Fibroblast of lung (primary cell): ENCODE results near the gene MYG1. TPM values are rescaled to one million over a fixed set of nuclear protein-coding genes. Genes with fewer than 3 reads are reported as not detected.
"Not testable (repeated sequence)": the region's sequence is repeated elsewhere in the genome, so short reads cannot be mapped to it uniquely, and the experiment has no call there.

Experiments
- DNase-seq, 2 donors: peaks; one replicate each; pipeline versions ENCODE4 v3.0.0 to v3.0.0-alpha.2; 2010; ENCODE audit warnings: low read depth in 2 of 2
- H2AFZ ChIP-seq: 2 replicates; pipeline ENCODE4 v1.5.1; 2012; ENCODE audit warnings: low read length, control low read depth, inconsistent platforms
- H3K27ac ChIP-seq: 2 replicates; pipeline ENCODE4 v1.5.1; 2011; ENCODE audit warnings: low read length, control low read depth; ENCODE audit not compliant: insufficient read depth
- H3K27me3 ChIP-seq: 2 replicates; pipeline ENCODE4 v1.5.1; 2011; ENCODE audit warnings: mild to moderate bottlenecking, low read length; ENCODE audit not compliant: control insufficient read depth, insufficient read depth
- H3K36me3 ChIP-seq: 2 replicates; pipeline ENCODE4 v1.5.1; 2011; ENCODE audit warnings: low read length; ENCODE audit not compliant: control insufficient read depth, insufficient read depth
- H3K4me1 ChIP-seq: 2 replicates; pipeline ENCODE4 v1.5.1; 2011; ENCODE audit warnings: low read length; ENCODE audit not compliant: control insufficient read depth, insufficient read depth; ENCODE audit errors: extremely low read depth
- H3K4me2 ChIP-seq: 2 replicates; pipeline ENCODE4 v1.5.1; 2011; ENCODE audit warnings: low read length, control low read depth; ENCODE audit not compliant: insufficient read depth; ENCODE audit errors: extremely low read depth
- H3K4me3 ChIP-seq, 4 experiments: fragments of 200-600 bp in 1 of 4; sonication (generic) in 1 of 4; replicated peaks in 1 of 4; 2 replicates each; pipeline ENCODE4 v1.5.1; 2011 to 2016; ENCODE audit warnings: low read length in 4 of 4, low read depth in 3 of 4, mild to moderate bottlenecking in 3 of 4, control low read depth in 2 of 4, inconsistent platforms in 1 of 4, mixed read lengths in 1 of 4; ENCODE audit not compliant: insufficient read depth in 1 of 4; ENCODE audit errors: control extremely low read depth in 1 of 4
- H3K79me2 ChIP-seq: 2 replicates; pipeline ENCODE4 v1.5.1; 2012; ENCODE audit warnings: mild to moderate bottlenecking, low read length, inconsistent platforms; ENCODE audit not compliant: control insufficient read depth, insufficient read depth
- H3K9ac ChIP-seq: 2 replicates; pipeline ENCODE4 v1.5.1; 2011; ENCODE audit warnings: mild to moderate bottlenecking, low read length, control low read depth; ENCODE audit not compliant: insufficient read depth
- H3K9me3 ChIP-seq: 2 replicates; pipeline ENCODE4 v1.5.1; 2012; ENCODE audit warnings: low read depth, low read length; ENCODE audit not compliant: control insufficient read depth, insufficient read depth
- H4K20me1 ChIP-seq: 2 replicates; pipeline ENCODE4 v1.5.1; 2011; ENCODE audit warnings: low read length; ENCODE audit not compliant: control insufficient read depth, insufficient read depth; ENCODE audit errors: extremely low read depth
- CTCF ChIP-seq, 2 donors: IDR thresholded peaks in 1 of 2; conservative IDR thresholded peaks in 1 of 2; 1 replicate in 1 of 2; 2 replicates in 1 of 2; pipeline ENCODE4 v1.5.1; 2011 to 2012; ENCODE audit warnings: low read length in 2 of 2, control low read depth in 1 of 2, inconsistent platforms in 1 of 2, low read depth in 1 of 2, mild to moderate bottlenecking in 1 of 2
- EZH2 ChIP-seq: IDR thresholded peaks from 2 replicates; pipeline ENCODE4 v1.5.1; 2012; ENCODE audit warnings: low read length, control low read depth, mild to moderate bottlenecking; ENCODE audit errors: missing control alignments
- polyA plus RNA-seq, 2 donors: library from polyadenylated mRNA; depleted of rRNA in 1 of 2; stranded (reverse) in 1 of 2; unstranded in 1 of 2; fragments of >200 nt; gene quantifications; 2 replicates each; pipeline ENCODE4 v1.2.1, GENCODE V29; 2011 to 2012; ENCODE audit warnings: missing spikeins in 1 of 2
- total RNA-seq: library from RNA; depleted of rRNA; stranded (reverse); fragments of >200 nt; gene quantifications from 2 replicates; pipeline ENCODE4 v1.2.1, GENCODE V29; 2014

The MYG1 gene
- total and polyA plus RNA-seq, 2 donors (not counting 1 experiment from before 2014, with no cell fraction given): 40.8 to 52.0 TPM

DNA sequence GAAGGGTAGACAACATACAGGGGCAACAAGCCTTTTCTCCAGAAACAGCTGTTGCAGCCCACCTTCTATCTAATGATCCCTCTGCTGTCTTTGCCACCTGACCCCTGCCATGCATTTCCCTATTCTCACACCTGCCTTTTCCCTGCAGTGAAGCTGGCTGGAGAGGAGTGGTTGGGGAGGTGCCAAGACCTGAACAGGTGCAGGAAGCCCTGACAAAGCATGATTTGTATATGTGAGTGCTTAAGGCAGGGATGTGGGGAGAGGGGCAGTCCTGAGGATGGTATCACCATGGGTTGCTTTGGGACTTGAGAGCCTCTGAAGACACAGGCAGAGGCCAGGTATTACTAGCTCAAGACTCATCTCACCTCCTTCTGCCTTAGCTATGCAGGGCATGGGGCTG, 7.1 kb upstream of the MYG1 start:
- TF ChIP-seq CTCF (conservative IDR thresholded peaks at IDR 0.05 in 1 of 2, IDR thresholded peaks at IDR 0.05 in 1 of 2; ENCODE audit: low read depth in 1 of 2, low read length in 2 of 2): no peak
- no peak for TF ChIP-seq EZH2
- peaks cover 14% of the 10 kb centered on the region for H3K36me3 ChIP-seq
- H4K20me1 ChIP-seq: no peaks in the 10 kb centered on the region
- no peaks in the 10 kb centered on the region for H3K9me3 ChIP-seq
- H3K27ac ChIP-seq: no peak overlapping the region
- H3K4me2 ChIP-seq: no peak overlapping the region
- H3K4me3 ChIP-seq: no peak overlapping the region
- peaks cover 23% of the 10 kb centered on the region for H3K4me1 ChIP-seq
- no peak overlapping the region for H2AFZ ChIP-seq
- peaks cover 21% of the 10 kb centered on the region for H3K79me2 ChIP-seq
- no peak overlapping the region for H3K9ac ChIP-seq
- no peaks in the 10 kb centered on the region for H3K27me3 ChIP-seq
- DNase-seq: no peak

DNA sequence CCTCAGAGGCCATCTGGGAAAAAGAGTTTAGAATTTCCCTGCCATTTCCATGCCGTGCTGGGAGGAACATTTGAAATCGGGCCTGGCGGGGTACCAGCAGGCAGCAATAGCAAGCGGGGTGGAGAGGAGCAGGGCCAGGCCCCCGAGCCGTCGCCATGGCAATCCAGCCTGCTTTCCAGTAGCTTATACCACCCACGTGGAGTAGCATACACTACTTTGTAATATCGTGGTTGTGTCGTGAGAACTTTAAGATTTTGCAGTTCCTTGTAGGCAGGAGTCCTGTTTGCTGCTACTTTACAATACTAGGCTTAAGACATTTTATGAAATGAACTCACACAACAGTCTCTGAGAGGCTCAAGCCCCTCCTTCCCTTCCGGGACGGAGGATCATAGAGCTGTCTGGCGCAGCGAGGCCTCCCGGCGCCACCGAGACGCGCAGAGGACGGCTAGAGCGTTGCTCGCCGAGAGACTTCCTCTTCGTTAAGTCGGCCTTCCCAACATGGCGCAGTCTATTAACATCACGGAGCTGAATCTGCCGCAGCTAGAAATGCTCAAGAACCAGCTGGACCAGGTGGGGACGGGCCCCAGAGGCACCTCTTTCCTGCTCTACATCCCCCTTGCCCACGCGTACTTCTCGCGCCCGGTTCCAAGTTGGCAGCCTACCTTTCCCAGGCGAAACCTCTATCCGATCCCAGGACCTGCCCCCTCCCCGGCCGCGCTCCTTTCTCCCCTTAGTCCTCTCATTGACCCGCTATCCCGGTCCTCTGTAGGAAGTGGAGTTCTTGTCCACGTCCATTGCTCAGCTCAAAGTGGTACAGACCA, 4.2 kb upstream of the MYG1 start, which contains the start of gene PFDN5:
Gene PFDN5, plus strand, starts transcription at position 473 of the 821 bp plus-strand sequence. Its CDS starts 26 bp downstream, at position 499.
- DNase-seq: peak; percentile 92 to 94
- H3K4me3 ChIP-seq: peak within 1 kb of the TSS; percentile 76 to 94 (median 86)
- TF ChIP-seq EZH2 (no peak), CTCF (conservative IDR thresholded peaks at IDR 0.05 in 1 of 2, IDR thresholded peaks at IDR 0.05 in 1 of 2; ENCODE audit: low read depth in 1 of 2, low read length in 2 of 2) (no peak)

GRCh38 chr12:53295891-53296219, 3.6 kb upstream of the MYG1 start:
- Histone ChIP-seq H3K27ac (peak overlapping the region; percentile 95), H3K4me2 (peak overlapping the region; percentile 61), H3K36me3 (peaks cover 8% of the 10 kb centered on the region), H4K20me1 (no peaks in the 10 kb centered on the region), H3K9me3 (no peaks in the 10 kb centered on the region), H3K4me3 (peak overlapping the region; percentile 76 to 94 (median 86)), H3K4me1 (peaks cover 20% of the 10 kb centered on the region), H3K79me2 (peaks cover 29% of the 10 kb centered on the region), H3K9ac (peak overlapping the region; percentile 90), H2AFZ (peak overlapping the region; percentile 77), H3K27me3 (no peaks in the 10 kb centered on the region)
- DNase-seq: no peak
- TF ChIP-seq EZH2 (no peak), CTCF (conservative IDR thresholded peaks at IDR 0.05 in 1 of 2, IDR thresholded peaks at IDR 0.05 in 1 of 2; ENCODE audit: low read depth in 1 of 2, low read length in 2 of 2) (no peak)

More for the DNA sequence above, 4.2 kb upstream of the MYG1 start, which contains the start of gene PFDN5:
- H4K20me1 ChIP-seq: no peaks in the 10 kb centered on the region
- peak within 1 kb of the TSS; percentile 92 for H2AFZ ChIP-seq
- peaks cover 25% of the 10 kb centered on the region for H3K79me2 ChIP-seq
- no peaks in the 10 kb centered on the region for H3K27me3 ChIP-seq
- peaks cover 24% of the 10 kb centered on the region for H3K4me1 ChIP-seq
- H3K9ac ChIP-seq: peak within 1 kb of the TSS; percentile 90
- peaks cover 10% of the 10 kb centered on the region for H3K36me3 ChIP-seq
- H3K27ac ChIP-seq: peak within 1 kb of the TSS; percentile 95
- no peaks in the 10 kb centered on the region for H3K9me3 ChIP-seq
- H3K4me2 ChIP-seq: peak within 1 kb of the TSS; percentile 75

GRCh38 chr12:53297106-53297505, 2.4 kb upstream of the MYG1 start:
- not testable (repeated sequence) for H4K20me1 ChIP-seq

More at GRCh38 chr12:53297106-53297505, 2.4 kb upstream of the MYG1 start:
- Histone ChIP-seq H3K79me2 (peaks cover 37% of the 10 kb centered on the region), H3K27ac (peak overlapping the region; percentile 95), H3K4me1 (peaks cover 20% of the 10 kb centered on the region), H3K4me2 (peak overlapping the region; percentile 59), H3K4me3 (peak overlapping the region in 1 of 4 experiments; percentile 89)
- not testable (repeated sequence) for H3K9ac ChIP-seq, H2AFZ ChIP-seq, H3K9me3 ChIP-seq, H3K27me3 ChIP-seq, H3K36me3 ChIP-seq, DNase-seq
